IMR-90 (cell line): ENCODE data around the gene CCR8.

Experiments
- BHLHE40 ChIP-seq: fragments of 150-350 bp; IDR thresholded peaks from 2 replicates; pipeline ENCODE4 v1.6.1; 2016; ENCODE audit warnings: mild to moderate bottlenecking, low read depth, low read length
- CEBPB ChIP-seq: IDR thresholded peaks from 2 replicates; pipeline ENCODE4 v1.6.1; 2012; ENCODE audit warnings: low read depth, low read length, improper control_type of control experiment
- FOS ChIP-seq: fragments of 150-350 bp; IDR thresholded peaks from 2 replicates; pipeline ENCODE4 v1.6.1; 2016; ENCODE audit warnings: low read depth, low read length
- MXI1 ChIP-seq: IDR thresholded peaks from 2 replicates; pipeline ENCODE4 v1.6.1; 2012; ENCODE audit warnings: low read depth, mild to moderate bottlenecking, low read length, moderate library complexity, borderline replicate concordance
- POLR2A ChIP-seq: IDR thresholded peaks from 2 replicates; pipeline ENCODE4 v1.6.1; 2012; ENCODE audit warnings: mild to moderate bottlenecking, low read depth, low read length
- RAD21 ChIP-seq: IDR thresholded peaks from 2 replicates; pipeline ENCODE4 v1.6.1; 2012; ENCODE audit warnings: low read length, improper control_type of control experiment
- RCOR1 ChIP-seq: IDR thresholded peaks from 2 replicates; pipeline ENCODE4 v1.6.1; 2012; ENCODE audit warnings: mild to moderate bottlenecking, low read length, improper control_type of control experiment; ENCODE audit not compliant: insufficient replicate concordance
- RFX5 ChIP-seq: IDR thresholded peaks from 2 replicates; pipeline ENCODE4 v1.8.0; 2012; ENCODE audit warnings: low read depth, mild to moderate bottlenecking, low read length, moderate library complexity
- SMC3 ChIP-seq: fragments of 150-350 bp; IDR thresholded peaks from 2 replicates; pipeline ENCODE4 v1.6.1; 2016; ENCODE audit warnings: low read depth, mild to moderate bottlenecking, antibody characterized with exemption, low read length, moderate library complexity
- TF ChIP-seq, protein P1 (sequence below): conservative IDR thresholded peaks from 2 replicates; pipeline ENCODE4 v1.5.1; 2012; ENCODE audit warnings: mild to moderate bottlenecking, low read depth, low read length, improper control_type of control experiment
- TF ChIP-seq, protein P2 (sequence below): fragments of 150-350 bp; IDR thresholded peaks from 2 replicates; pipeline ENCODE4 v1.6.1; 2017; ENCODE audit warnings: mild to moderate bottlenecking, antibody characterized with exemption, low read length, low read depth

DNA sequence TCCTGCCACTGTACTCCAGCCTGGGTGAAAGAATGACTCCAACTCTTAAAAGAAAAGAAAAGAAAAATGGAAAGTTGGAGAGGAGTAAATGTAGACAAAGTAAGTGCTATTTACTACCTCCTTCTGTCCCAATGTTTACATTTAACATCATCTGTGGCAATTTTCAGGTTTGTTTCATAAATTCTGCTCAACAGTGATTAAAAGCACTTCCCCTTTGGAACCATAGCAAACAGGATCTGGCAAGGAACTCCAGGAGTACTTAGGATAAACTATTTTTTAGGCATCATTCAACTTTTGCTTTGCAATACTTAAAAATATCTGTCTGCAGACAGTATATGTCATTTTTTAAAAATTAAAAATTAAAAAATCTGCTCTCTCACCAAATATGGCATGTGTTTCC, 44.2 kb upstream of the CCR8 start:
- TF ChIP-seq POLR2A, result no peak
- TF ChIP-seq, protein P1, sequence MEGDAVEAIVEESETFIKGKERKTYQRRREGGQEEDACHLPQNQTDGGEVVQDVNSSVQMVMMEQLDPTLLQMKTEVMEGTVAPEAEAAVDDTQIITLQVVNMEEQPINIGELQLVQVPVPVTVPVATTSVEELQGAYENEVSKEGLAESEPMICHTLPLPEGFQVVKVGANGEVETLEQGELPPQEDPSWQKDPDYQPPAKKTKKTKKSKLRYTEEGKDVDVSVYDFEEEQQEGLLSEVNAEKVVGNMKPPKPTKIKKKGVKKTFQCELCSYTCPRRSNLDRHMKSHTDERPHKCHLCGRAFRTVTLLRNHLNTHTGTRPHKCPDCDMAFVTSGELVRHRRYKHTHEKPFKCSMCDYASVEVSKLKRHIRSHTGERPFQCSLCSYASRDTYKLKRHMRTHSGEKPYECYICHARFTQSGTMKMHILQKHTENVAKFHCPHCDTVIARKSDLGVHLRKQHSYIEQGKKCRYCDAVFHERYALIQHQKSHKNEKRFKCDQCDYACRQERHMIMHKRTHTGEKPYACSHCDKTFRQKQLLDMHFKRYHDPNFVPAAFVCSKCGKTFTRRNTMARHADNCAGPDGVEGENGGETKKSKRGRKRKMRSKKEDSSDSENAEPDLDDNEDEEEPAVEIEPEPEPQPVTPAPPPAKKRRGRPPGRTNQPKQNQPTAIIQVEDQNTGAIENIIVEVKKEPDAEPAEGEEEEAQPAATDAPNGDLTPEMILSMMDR, result no peak
- TF ChIP-seq SMC3, result no peak
- no peak for TF ChIP-seq RFX5
- TF ChIP-seq MXI1, result no peak
- no peak for TF ChIP-seq RCOR1
- TF ChIP-seq BHLHE40, result no peak
- no peak for TF ChIP-seq RAD21
- no peak for TF ChIP-seq CEBPB
- TF ChIP-seq, protein P2, sequence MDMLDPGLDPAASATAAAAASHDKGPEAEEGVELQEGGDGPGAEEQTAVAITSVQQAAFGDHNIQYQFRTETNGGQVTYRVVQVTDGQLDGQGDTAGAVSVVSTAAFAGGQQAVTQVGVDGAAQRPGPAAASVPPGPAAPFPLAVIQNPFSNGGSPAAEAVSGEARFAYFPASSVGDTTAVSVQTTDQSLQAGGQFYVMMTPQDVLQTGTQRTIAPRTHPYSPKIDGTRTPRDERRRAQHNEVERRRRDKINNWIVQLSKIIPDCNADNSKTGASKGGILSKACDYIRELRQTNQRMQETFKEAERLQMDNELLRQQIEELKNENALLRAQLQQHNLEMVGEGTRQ, result no peak
- TF ChIP-seq FOS, result no peak
